ENCODE data around the gene SMARCB1.

The SMARCB1 gene

GRCh38 chr22:23832226-23833016 lies 45.7 kb downstream of the SMARCB1 start:
- DNase-seq, result no peak

GRCh38 chr22:23833017-23833751 lies 46.4 kb downstream of the SMARCB1 start:
- DNase-seq, result no peak

GRCh38 chr22:23833911-23834317 lies 47.1 kb downstream of the SMARCB1 start:
- DNase-seq, result no peak

DNA sequence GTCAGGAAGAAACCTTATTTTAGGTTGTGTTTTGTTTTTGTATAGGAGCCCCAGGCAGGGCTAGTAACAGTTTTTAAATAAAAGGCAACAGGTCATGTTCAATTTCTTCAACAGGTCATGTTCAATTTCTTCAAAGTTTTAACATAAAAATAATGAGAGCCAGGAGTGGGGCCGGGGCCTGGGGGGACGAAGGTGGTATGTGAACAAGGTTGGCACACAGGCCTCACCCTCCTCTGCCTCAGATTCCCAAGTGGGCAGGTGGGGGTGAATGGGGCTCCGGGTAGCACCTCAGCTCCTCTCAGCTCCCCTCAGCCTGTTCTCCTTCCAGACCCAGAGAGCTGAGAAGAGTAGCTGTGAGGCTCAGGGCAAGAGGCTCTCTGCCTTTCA lies 47.6 kb downstream of the SMARCB1 start:
- no peak for DNase-seq

- no peak for DNase-seq
Measured at GRCh38 chr22:23834793-23835483, 48.2 kb downstream of the SMARCB1 start.

GRCh38 chr22:23835484-23836144 lies 48.8 kb downstream of the SMARCB1 start:
- DNase-seq, result no peak

GRCh38 chr22:23836281-23836680 lies 49.5 kb downstream of the SMARCB1 start:
- DNase-seq, result no peak

DNA sequence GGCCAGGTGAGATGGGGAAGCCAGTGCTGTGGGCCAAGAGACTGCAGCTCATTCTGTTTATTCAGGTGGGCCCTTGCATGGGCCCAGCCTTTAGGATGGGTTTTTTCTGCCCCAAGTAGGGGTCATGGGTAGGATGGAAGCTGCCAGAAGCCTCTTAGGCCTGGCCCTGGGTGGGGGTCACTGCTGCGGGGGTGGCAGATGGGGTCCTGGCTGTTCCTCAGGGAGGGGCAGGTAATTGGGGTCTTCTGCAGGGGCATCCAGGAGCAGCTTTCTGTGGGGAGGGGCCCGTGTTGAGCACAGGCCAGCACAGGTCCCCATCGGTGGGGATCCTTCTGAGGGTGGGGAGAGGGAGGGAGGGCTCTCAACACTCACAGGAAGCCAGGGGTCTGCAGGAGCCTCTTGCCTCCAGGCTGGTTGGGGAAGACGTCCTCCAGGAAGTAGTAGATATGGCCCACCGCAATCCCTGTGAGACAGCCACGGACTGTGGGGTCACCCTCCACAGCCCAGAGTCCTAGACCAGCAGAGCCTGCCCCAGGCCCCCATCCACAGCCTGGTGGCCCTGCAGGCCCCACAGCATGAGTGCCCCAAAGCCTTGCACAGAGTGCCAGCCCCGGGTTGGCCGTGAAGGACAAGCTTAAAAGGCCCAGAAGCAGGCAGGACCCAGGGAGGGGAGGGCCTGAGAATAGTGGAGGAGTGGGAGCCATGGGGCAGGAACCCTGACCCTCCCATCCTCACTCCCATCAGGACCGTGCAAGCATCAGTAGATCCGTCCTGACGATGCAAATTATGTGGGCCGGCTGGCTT lies 50.1 kb downstream of the SMARCB1 start:
- DNase-seq, result no peak

- DNase-seq, result no peak
Measured at GRCh38 chr22:23837496-23837859, 50.7 kb downstream of the SMARCB1 start.

GRCh38 chr22:23837911-23838680 lies 51.3 kb downstream of the SMARCB1 start:
- DNase-seq, result peak in 1 of 2 donors; percentile 28

- peak; percentile 97 to 98 for DNase-seq
Measured at GRCh38 chr22:23838681-23839468, 52.1 kb downstream of the SMARCB1 start, which contains the start of gene DERL3. DERL3 (minus strand) TSS chr22:23839006; CDS start chr22:23838987, 19 bp downstream.

GRCh38 chr22:23840026-23840425 lies 53.3 kb downstream of the SMARCB1 start:
- no peak for DNase-seq

DNA sequence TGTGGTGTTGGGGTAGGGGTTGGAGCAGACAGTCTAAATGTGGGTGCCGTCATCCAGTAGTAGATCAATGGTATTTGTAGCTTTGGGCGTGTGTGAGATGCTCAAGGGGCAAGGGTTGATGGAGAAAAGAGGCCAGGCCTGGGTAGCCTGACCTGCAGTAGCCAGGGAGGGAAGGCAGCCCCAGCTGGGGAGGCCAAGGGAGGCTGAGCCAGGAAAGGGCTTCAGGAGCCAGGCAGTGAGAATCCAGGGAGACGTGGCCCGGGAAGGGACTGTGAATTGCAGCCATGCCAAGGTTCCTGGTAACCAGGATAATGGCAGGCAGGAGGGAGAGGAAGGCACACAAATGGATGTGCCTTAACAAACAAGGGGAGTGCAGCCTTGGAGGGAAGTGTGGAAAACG lies 54.5 kb downstream of the SMARCB1 start:
- no peak for DNase-seq

GRCh38 chr22:23841736-23842445 lies 55.1 kb downstream of the SMARCB1 start:
- no peak for DNase-seq

- no peak for DNase-seq
Measured at GRCh38 chr22:23842599-23842998, 55.8 kb downstream of the SMARCB1 start.

GRCh38 chr22:23844739-23845202 lies 58.0 kb downstream of the SMARCB1 start:
- no peak for DNase-seq

- no peak for DNase-seq
Measured at GRCh38 chr22:23845265-23846080, 58.7 kb downstream of the SMARCB1 start.

GRCh38 chr22:23846081-23846469 lies 59.3 kb downstream of the SMARCB1 start:
- no peak for DNase-seq

Data from inflammatory macrophage (primary cell).